Measurements from ENCODE around the gene NXPH3.

Gene NXPH3

GRCh38 chr17:49552070-49552751 lies 23.5 kb upstream of the NXPH3 start:
- TF ChIP-seq SP1 (IDR thresholded peaks at IDR 0.05), result no peak
- no peak for TF ChIP-seq NFRKB (IDR thresholded peaks at IDR 0.05)
- TF ChIP-seq CTBP1 (IDR thresholded peaks at IDR 0.05; ENCODE audit: borderline replicate concordance), result no peak
- TF ChIP-seq PKNOX1 (IDR thresholded peaks at IDR 0.05), result no peak
- TF ChIP-seq ZNF384 (IDR thresholded peaks at IDR 0.05), result no peak
- TF ChIP-seq SUZ12 (IDR thresholded peaks at IDR 0.05), result no peak
- no peak for TF ChIP-seq ARNT (IDR thresholded peaks at IDR 0.05)
- no peak for TF ChIP-seq LEF1 (IDR thresholded peaks at IDR 0.05; ENCODE audit: borderline replicate concordance)
- TF ChIP-seq ELF4 (IDR thresholded peaks at IDR 0.05), result no peak
- no peak for TF ChIP-seq BHLHE40 (IDR thresholded peaks at IDR 0.05; ENCODE audit: borderline replicate concordance)
- TF ChIP-seq HDGF (IDR thresholded peaks at IDR 0.05; ENCODE audit: borderline replicate concordance), result no peak
- no peak for TF ChIP-seq TARDBP (IDR thresholded peaks at IDR 0.05)
- no peak for TF ChIP-seq FOXK2 (IDR thresholded peaks at IDR 0.05)
- no peak for TF ChIP-seq FOXM1 (IDR thresholded peaks at IDR 0.05; ENCODE audit: borderline replicate concordance)
- POLR2A ChIA-PET, result interaction anchor here (0.6 to 1.2 kb wide), 3 partner anchors 137 to 144 kb away, joined by 3 to 6 read pairs (median 3); partner anchors contain the start of gene PHB1
- no peak for DNase-seq (ENCODE audit: extremely low spot score)
- CTCF ChIA-PET, result interaction anchor here (1.3 to 1.6 kb wide), 2 partner anchors 15 to 117 kb away, joined by 3 read pairs; no protein-coding TSS in a partner anchor

GRCh38 chr17:49553676-49554335 lies 21.9 kb upstream of the NXPH3 start:
- DNase-seq (ENCODE audit: extremely low spot score), result no peak
- no peak for TF ChIP-seq LEF1 (IDR thresholded peaks at IDR 0.05; ENCODE audit: borderline replicate concordance)
- no peak for TF ChIP-seq FOXK2 (IDR thresholded peaks at IDR 0.05)
- no peak for TF ChIP-seq BHLHE40 (IDR thresholded peaks at IDR 0.05; ENCODE audit: borderline replicate concordance)
- no peak for TF ChIP-seq NFRKB (IDR thresholded peaks at IDR 0.05)
- no peak for TF ChIP-seq SUZ12 (IDR thresholded peaks at IDR 0.05)
- TF ChIP-seq FOXM1 (IDR thresholded peaks at IDR 0.05; ENCODE audit: borderline replicate concordance), result no peak
- no peak for TF ChIP-seq HDGF (IDR thresholded peaks at IDR 0.05; ENCODE audit: borderline replicate concordance)
- no peak for TF ChIP-seq CTBP1 (IDR thresholded peaks at IDR 0.05; ENCODE audit: borderline replicate concordance)
- no peak for TF ChIP-seq FOXA1 (IDR thresholded peaks at IDR 0.05)
- TF ChIP-seq TARDBP (IDR thresholded peaks at IDR 0.05), result no peak
- TF ChIP-seq ELF4 (IDR thresholded peaks at IDR 0.05), result no peak
- no peak for TF ChIP-seq PKNOX1 (IDR thresholded peaks at IDR 0.05)
- POLR2A ChIA-PET, result no interaction called here
- CTCF ChIA-PET, result interaction anchor here (1.2 to 4.5 kb wide), 2 partner anchors 118 to 146 kb away, joined by 3 to 63 read pairs; no protein-coding TSS in a partner anchor

- DNase-seq (ENCODE audit: extremely low spot score), result no peak
- TF ChIP-seq FOXM1 (IDR thresholded peaks at IDR 0.05; ENCODE audit: borderline replicate concordance), result no peak
- TF ChIP-seq CTBP1 (IDR thresholded peaks at IDR 0.05; ENCODE audit: borderline replicate concordance), result no peak
- no peak for TF ChIP-seq TARDBP (IDR thresholded peaks at IDR 0.05)
- no peak for TF ChIP-seq ZNF384 (IDR thresholded peaks at IDR 0.05)
- TF ChIP-seq PKNOX1 (IDR thresholded peaks at IDR 0.05), result no peak
- no peak for TF ChIP-seq FOXK2 (IDR thresholded peaks at IDR 0.05)
- POLR2A ChIA-PET, result no interaction called here
- CTCF ChIA-PET, result interaction anchor here (0.5 to 4.5 kb wide), 7 partner anchors 32 to 272 kb away, joined by 3 to 63 read pairs (median 5); no protein-coding TSS in a partner anchor
These were observed 20.8 kb upstream of the NXPH3 start for GRCh38 chr17:49554694-49555494.

- peak; percentile 5 for DNase-seq (ENCODE audit: extremely low spot score)
- ChIA-PET POLR2A (interaction anchor here (0.6 to 1.3 kb wide), 8 partner anchors 12 to 358 kb away, joined by 3 to 6 read pairs (median 3); partner anchors contain the start of genes KAT7, NGFR and PHB1), CTCF (interaction anchor here (0.5 to 4.5 kb wide), 21 partner anchors 12 to 1665 kb away, joined by 3 to 63 read pairs (median 5); partner anchors contain the start of genes NXPH3 and PHB1)
- TF ChIP-seq NFRKB (IDR thresholded peaks at IDR 0.05), result no peak
- no peak for TF ChIP-seq HDGF (IDR thresholded peaks at IDR 0.05; ENCODE audit: borderline replicate concordance)
- no peak for TF ChIP-seq FOXM1 (IDR thresholded peaks at IDR 0.05; ENCODE audit: borderline replicate concordance)
- TF ChIP-seq SUZ12 (IDR thresholded peaks at IDR 0.05), result no peak
- no peak for TF ChIP-seq ELF4 (IDR thresholded peaks at IDR 0.05)
- TF ChIP-seq ZNF384 (IDR thresholded peaks at IDR 0.05), result no peak
- TF ChIP-seq LEF1 (IDR thresholded peaks at IDR 0.05; ENCODE audit: borderline replicate concordance), result no peak
- TF ChIP-seq ARNT (IDR thresholded peaks at IDR 0.05), result no peak
- TF ChIP-seq TARDBP (IDR thresholded peaks at IDR 0.05), result no peak
- no peak for TF ChIP-seq FOXK2 (IDR thresholded peaks at IDR 0.05)
- no peak for TF ChIP-seq CTBP1 (IDR thresholded peaks at IDR 0.05; ENCODE audit: borderline replicate concordance)
- no peak for TF ChIP-seq SP1 (IDR thresholded peaks at IDR 0.05)
- no peak for TF ChIP-seq BHLHE40 (IDR thresholded peaks at IDR 0.05; ENCODE audit: borderline replicate concordance)
- TF ChIP-seq PKNOX1 (IDR thresholded peaks at IDR 0.05), result no peak
These were observed 20.0 kb upstream of the NXPH3 start for GRCh38 chr17:49555495-49556222.

Data from HEK293T (cell line).